ENCODE measurements around the gene FOXC1.

FOXC1 gene

GRCh38 chr6:1609648-1610496, at the start of gene FOXC1:
Gene FOXC1, plus strand, starts transcription at chr6:1609915. Its CDS starts 531 bp downstream, at chr6:1610446.
- peak; percentile 87 for DNase-seq
- in situ Hi-C loops (cut with MboI; ENCODE audit: low pct_unique_long_range_greater_than_20kb, low sequenced_read_pairs): no loop called here

- in situ Hi-C loops (cut with MboI; ENCODE audit: low pct_unique_long_range_greater_than_20kb, low sequenced_read_pairs): no loop called here
Measured at GRCh38 chr6:1560281-1561058, 49.2 kb upstream of the FOXC1 start.

GRCh38 chr6:1561355-1561754, 48.4 kb upstream of the FOXC1 start:
- DNase-seq: no peak
- in situ Hi-C loops (cut with MboI; ENCODE audit: low pct_unique_long_range_greater_than_20kb, low sequenced_read_pairs): no loop called here

More at GRCh38 chr6:1560281-1561058, 49.2 kb upstream of the FOXC1 start:
- no peak for DNase-seq

- in situ Hi-C loops (cut with MboI; ENCODE audit: low pct_unique_long_range_greater_than_20kb, low sequenced_read_pairs): no loop called here
- DNase-seq: no peak
Measured at GRCh38 chr6:1562171-1562955, 47.4 kb upstream of the FOXC1 start.

- in situ Hi-C loops (cut with MboI; ENCODE audit: low pct_unique_long_range_greater_than_20kb, low sequenced_read_pairs): no loop called here
- no peak for DNase-seq
Measured at GRCh38 chr6:1569377-1569776, 40.3 kb upstream of the FOXC1 start.

- no peak for DNase-seq
- in situ Hi-C loops (cut with MboI; ENCODE audit: low pct_unique_long_range_greater_than_20kb, low sequenced_read_pairs): no loop called here
Measured at GRCh38 chr6:1570848-1571247, 38.9 kb upstream of the FOXC1 start.

GRCh38 chr6:1572892-1573291, 36.8 kb upstream of the FOXC1 start:
- in situ Hi-C loops (cut with MboI; ENCODE audit: low pct_unique_long_range_greater_than_20kb, low sequenced_read_pairs): no loop called here
- DNase-seq: no peak

GRCh38 chr6:1574083-1574761, 35.5 kb upstream of the FOXC1 start:
- no peak for DNase-seq
- in situ Hi-C loops (cut with MboI; ENCODE audit: low pct_unique_long_range_greater_than_20kb, low sequenced_read_pairs): no loop called here

GRCh38 chr6:1574890-1575209, 34.9 kb upstream of the FOXC1 start:
- in situ Hi-C loops (cut with MboI; ENCODE audit: low pct_unique_long_range_greater_than_20kb, low sequenced_read_pairs): loop anchor here (25.0 kb wide), 3 partner anchors 787 to 1062 kb away; no protein-coding TSS in a partner anchor
- no peak for DNase-seq

GRCh38 chr6:1575210-1576041, 34.3 kb upstream of the FOXC1 start:
- in situ Hi-C loops (cut with MboI; ENCODE audit: low pct_unique_long_range_greater_than_20kb, low sequenced_read_pairs): loop anchor here (25.0 kb wide), 3 partner anchors 787 to 1062 kb away; no protein-coding TSS in a partner anchor
- DNase-seq: no peak

- in situ Hi-C loops (cut with MboI; ENCODE audit: low pct_unique_long_range_greater_than_20kb, low sequenced_read_pairs): loop anchor here (25.0 kb wide), 3 partner anchors 786 to 1061 kb away; no protein-coding TSS in a partner anchor
- no peak for DNase-seq
Measured at GRCh38 chr6:1576166-1576565, 33.5 kb upstream of the FOXC1 start.

- DNase-seq: no peak
- in situ Hi-C loops (cut with MboI; ENCODE audit: low pct_unique_long_range_greater_than_20kb, low sequenced_read_pairs): loop anchor here (25.0 kb wide), 3 partner anchors 786 to 1061 kb away; no protein-coding TSS in a partner anchor
Measured at GRCh38 chr6:1576711-1577110, 33.0 kb upstream of the FOXC1 start.

- in situ Hi-C loops (cut with MboI; ENCODE audit: low pct_unique_long_range_greater_than_20kb, low sequenced_read_pairs): loop anchor here (25.0 kb wide), 3 partner anchors 785 to 1060 kb away; no protein-coding TSS in a partner anchor
- no peak for DNase-seq
Measured at GRCh38 chr6:1577146-1577680, 32.5 kb upstream of the FOXC1 start.

- in situ Hi-C loops (cut with MboI; ENCODE audit: low pct_unique_long_range_greater_than_20kb, low sequenced_read_pairs): loop anchor here (25.0 kb wide), 3 partner anchors 784 to 1059 kb away; no protein-coding TSS in a partner anchor
- DNase-seq: no peak
Measured at GRCh38 chr6:1577896-1578745, 31.6 kb upstream of the FOXC1 start.

- in situ Hi-C loops (cut with MboI; ENCODE audit: low pct_unique_long_range_greater_than_20kb, low sequenced_read_pairs): loop anchor here (25.0 kb wide), 3 partner anchors 783 to 1058 kb away; no protein-coding TSS in a partner anchor
- DNase-seq: no peak
Measured at GRCh38 chr6:1579096-1579495, 30.6 kb upstream of the FOXC1 start.

- in situ Hi-C loops (cut with MboI; ENCODE audit: low pct_unique_long_range_greater_than_20kb, low sequenced_read_pairs): loop anchor here (25.0 kb wide), 3 partner anchors 782 to 1057 kb away; no protein-coding TSS in a partner anchor
- no peak for DNase-seq
Measured at GRCh38 chr6:1580109-1580508, 29.6 kb upstream of the FOXC1 start.

All from KBM-7 (cell line).